Hepatocyte (in vitro differentiated cells): Measurements from ENCODE around the gene GYS1. TPM values are rescaled to one million over a fixed set of nuclear protein-coding genes. Genes with fewer than 3 reads are reported as not detected.
"Not testable (repeated sequence)": the region's sequence is repeated elsewhere in the genome, so short reads cannot be mapped to it uniquely, and the experiment has no call there.

Experiments used
- DNase-seq: peaks from one replicate; pipeline ENCODE4 v3.0.0-alpha.2; 2016; ENCODE audit warnings: low spot score
- H2AFZ ChIP-seq: fragments of 200-600 bp; sonication (generic); 2 replicates; pipeline ENCODE4 v1.6.0; 2016; ENCODE audit warnings: antibody characterized with exemption, mild to moderate bottlenecking
- H3K27ac ChIP-seq: fragments of 200-600 bp; sonication (generic); 2 replicates; pipeline ENCODE4 v1.5.1; 2016; ENCODE audit warnings: mild to moderate bottlenecking
- H3K27me3 ChIP-seq: fragments of 200-600 bp; sonication (generic); 2 replicates; pipeline ENCODE4 v1.6.1; 2016
- H3K36me3 ChIP-seq: fragments of 200-600 bp; sonication (generic); replicated peaks from 2 replicates; pipeline ENCODE4 v1.5.1; 2016; ENCODE audit warnings: low read depth; ENCODE audit not compliant: insufficient read depth
- H3K4me1 ChIP-seq: fragments of 200-600 bp; sonication (generic); 2 replicates; pipeline ENCODE4 v1.5.1; 2016; ENCODE audit warnings: mild to moderate bottlenecking, moderate library complexity; ENCODE audit not compliant: insufficient read depth
- H3K4me2 ChIP-seq: fragments of 200-600 bp; sonication (generic); 2 replicates; pipeline ENCODE4 v1.6.0; 2016
- H3K4me3 ChIP-seq: fragments of 200-600 bp; sonication (generic); 2 replicates; pipeline ENCODE4 v1.5.1; 2016; ENCODE audit warnings: mild to moderate bottlenecking
- H3K79me2 ChIP-seq: fragments of 200-600 bp; sonication (generic); 2 replicates; pipeline ENCODE4 v1.6.0; 2017; ENCODE audit warnings: mild to moderate bottlenecking
- H3K9me2 ChIP-seq: fragments of 200-600 bp; sonication (generic); replicated peaks from 2 replicates; pipeline ENCODE4 v1.6.0; 2017; ENCODE audit warnings: mild to moderate bottlenecking; ENCODE audit not compliant: insufficient read depth
- H3K9me3 ChIP-seq: fragments of 200-600 bp; sonication (generic); 2 replicates; pipeline ENCODE4 v1.5.1; 2016; ENCODE audit warnings: low read depth, mild to moderate bottlenecking
- H4K20me1 ChIP-seq: fragments of 200-600 bp; sonication (generic); 2 replicates; pipeline ENCODE4 v1.6.0; 2016; ENCODE audit warnings: mild to moderate bottlenecking; ENCODE audit not compliant: insufficient read depth, poor library complexity, severe bottlenecking
- EZH2 ChIP-seq: fragments of 200-600 bp; sonication (generic); IDR thresholded peaks from 2 replicates; pipeline ENCODE4 v1.6.1; 2016; ENCODE audit warnings: antibody characterized with exemption, mild to moderate bottlenecking, borderline replicate concordance
- EZH2phosphoT487 ChIP-seq: fragments of 200-600 bp; sonication (generic); IDR thresholded peaks from one replicate; pipeline ENCODE4 v1.6.1; 2018; ENCODE audit warnings: antibody characterized with exemption, mild to moderate bottlenecking, low read depth, moderate library complexity; ENCODE audit not compliant: unreplicated experiment, severe bottlenecking
- WGBS: methylation state at CpG from one replicate; pipeline ENCODE4 v1.1.6; 2016; ENCODE audit warnings: low lambda C conversion rate; ENCODE audit errors: missing lambda C conversion rate; 5-methylcytosine and 5-hydroxymethylcytosine counted together
- polyA plus RNA-seq: library from polyadenylated mRNA; unstranded; fragments of >200 nt; fragmentation: Nextera tagmentation; extraction: Ambion mirVana; gene quantifications from 2 replicates; pipeline ENCODE4 v1.2.1, GENCODE V29; 2016
- total RNA-seq: library from RNA; depleted of rRNA; stranded (reverse); fragments of >200 nt; gene quantifications from 2 replicates; pipeline ENCODE4 v1.2.3, GENCODE V29; 2014
- TF ChIP-seq, protein P1 (sequence below): fragments of 200-600 bp; sonication (generic); IDR thresholded peaks from 2 replicates; pipeline ENCODE4 v1.5.1; 2016; ENCODE audit warnings: antibody characterized with exemption, mild to moderate bottlenecking; ENCODE audit not compliant: poor library complexity

GYS1 gene
- total and polyA plus RNA-seq, 2 experiments from 2014 or later = 37.4 to 45.9 TPM

- Histone ChIP-seq H3K9me3 (no peaks in the 10 kb centered on the region), H3K4me3 (no peak overlapping the region), H3K36me3 (no peaks in the 10 kb centered on the region), H2AFZ (no peak overlapping the region), H3K79me2 (no peaks in the 10 kb centered on the region), H3K9me2 (no peaks in the 10 kb centered on the region), H3K4me1 (no peaks in the 10 kb centered on the region), H3K4me2 (no peak overlapping the region), H4K20me1 (no peaks in the 10 kb centered on the region), H3K27me3 (no peaks in the 10 kb centered on the region), H3K27ac (no peak overlapping the region)
- 71% methylated on average over 10 of the region's 10 CpGs for WGBS
- peak; percentile 54 for DNase-seq
- TF ChIP-seq EZH2phosphoT487 (no peak), EZH2 (no peak)
- TF ChIP-seq, protein P1, sequence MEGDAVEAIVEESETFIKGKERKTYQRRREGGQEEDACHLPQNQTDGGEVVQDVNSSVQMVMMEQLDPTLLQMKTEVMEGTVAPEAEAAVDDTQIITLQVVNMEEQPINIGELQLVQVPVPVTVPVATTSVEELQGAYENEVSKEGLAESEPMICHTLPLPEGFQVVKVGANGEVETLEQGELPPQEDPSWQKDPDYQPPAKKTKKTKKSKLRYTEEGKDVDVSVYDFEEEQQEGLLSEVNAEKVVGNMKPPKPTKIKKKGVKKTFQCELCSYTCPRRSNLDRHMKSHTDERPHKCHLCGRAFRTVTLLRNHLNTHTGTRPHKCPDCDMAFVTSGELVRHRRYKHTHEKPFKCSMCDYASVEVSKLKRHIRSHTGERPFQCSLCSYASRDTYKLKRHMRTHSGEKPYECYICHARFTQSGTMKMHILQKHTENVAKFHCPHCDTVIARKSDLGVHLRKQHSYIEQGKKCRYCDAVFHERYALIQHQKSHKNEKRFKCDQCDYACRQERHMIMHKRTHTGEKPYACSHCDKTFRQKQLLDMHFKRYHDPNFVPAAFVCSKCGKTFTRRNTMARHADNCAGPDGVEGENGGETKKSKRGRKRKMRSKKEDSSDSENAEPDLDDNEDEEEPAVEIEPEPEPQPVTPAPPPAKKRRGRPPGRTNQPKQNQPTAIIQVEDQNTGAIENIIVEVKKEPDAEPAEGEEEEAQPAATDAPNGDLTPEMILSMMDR = no peak
These were observed 66.2 kb downstream of the GYS1 start for GRCh38 chr19:48926909-48927308.

DNA sequence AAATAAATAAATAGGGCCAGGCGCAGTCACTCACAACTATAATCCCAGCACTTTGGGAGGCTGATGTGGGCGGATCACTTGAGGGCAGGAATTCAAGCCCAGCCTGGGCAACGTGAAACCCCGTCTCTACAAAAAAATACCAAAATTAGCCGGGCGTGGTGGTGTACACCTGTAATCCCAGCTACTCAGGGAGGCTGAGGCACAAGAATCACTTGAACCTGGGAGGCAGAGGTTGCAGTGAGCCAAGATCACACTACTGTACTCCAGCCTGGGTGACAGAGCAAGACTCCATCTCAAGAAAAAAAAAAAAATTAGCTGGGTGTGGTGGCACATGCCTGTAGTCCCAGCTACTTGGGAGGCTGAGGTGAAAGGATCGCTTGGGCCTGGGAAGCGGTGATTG lies 67.2 kb downstream of the GYS1 start:
- not testable (repeated sequence) for H4K20me1 ChIP-seq, DNase-seq, H3K4me1 ChIP-seq, H3K9me2 ChIP-seq, H3K36me3 ChIP-seq, H3K27me3 ChIP-seq, H2AFZ ChIP-seq, H3K4me3 ChIP-seq, H3K27ac ChIP-seq, H3K9me3 ChIP-seq, H3K4me2 ChIP-seq, H3K79me2 ChIP-seq
- WGBS = 92% methylated on average over 8 of the region's 8 CpGs

DNA sequence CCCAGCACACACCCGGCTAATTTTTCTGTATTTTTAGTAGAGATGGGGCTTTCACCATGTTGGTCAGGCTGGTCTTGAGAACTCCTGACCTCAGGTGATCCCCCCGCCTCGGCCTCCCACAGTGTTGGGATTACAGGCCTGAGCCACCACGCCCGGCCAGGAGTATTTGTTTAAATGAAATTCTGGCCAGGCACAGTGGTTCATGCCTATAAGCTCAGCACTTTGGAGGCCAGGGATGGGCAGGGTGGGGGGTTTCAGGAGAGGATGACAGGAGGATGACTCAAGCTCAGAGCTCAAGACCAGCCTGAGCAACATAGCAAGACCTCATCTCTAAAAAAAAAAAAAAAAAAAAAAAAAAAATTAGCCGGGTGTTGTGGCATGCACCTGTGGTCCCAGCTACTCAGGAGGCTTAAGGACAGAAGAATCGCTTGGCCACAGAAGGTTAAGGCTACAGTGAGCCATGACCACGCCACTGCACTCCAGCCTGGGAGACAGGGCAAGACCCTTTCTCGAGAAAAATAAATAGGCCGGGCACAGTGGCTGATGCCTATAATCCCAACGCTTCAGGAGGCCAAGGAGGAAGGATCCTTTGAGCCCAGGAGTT lies 67.8 kb downstream of the GYS1 start:
- H3K4me3 ChIP-seq = no peak overlapping the region
- no peak for TF ChIP-seq EZH2phosphoT487
- no peak for TF ChIP-seq EZH2
- TF ChIP-seq, protein P1 = no peak
- H3K27me3 ChIP-seq = no peaks in the 10 kb centered on the region
- H2AFZ ChIP-seq = no peak overlapping the region
- peak; percentile 50 for DNase-seq
- H3K36me3 ChIP-seq = no peaks in the 10 kb centered on the region
- WGBS = 88% methylated on average over 11 of the region's 11 CpGs
- no peak overlapping the region for H3K27ac ChIP-seq
- no peaks in the 10 kb centered on the region for H3K4me1 ChIP-seq
- no peaks in the 10 kb centered on the region for H3K79me2 ChIP-seq
- H3K4me2 ChIP-seq = no peak overlapping the region
- H3K9me2 ChIP-seq = no peaks in the 10 kb centered on the region
- no peaks in the 10 kb centered on the region for H4K20me1 ChIP-seq
- no peaks in the 10 kb centered on the region for H3K9me3 ChIP-seq

- Histone ChIP-seq H3K79me2 (no peaks in the 10 kb centered on the region), H3K27me3 (no peaks in the 10 kb centered on the region), H3K36me3 (no peaks in the 10 kb centered on the region), H3K4me2 (no peak overlapping the region), H3K4me3 (no peak overlapping the region), H3K9me2 (no peaks in the 10 kb centered on the region), H3K4me1 (no peaks in the 10 kb centered on the region), H3K9me3 (no peaks in the 10 kb centered on the region), H2AFZ (no peak overlapping the region), H3K27ac (no peak overlapping the region), H4K20me1 (no peaks in the 10 kb centered on the region)
- TF ChIP-seq, protein P1 = no peak
- TF ChIP-seq EZH2phosphoT487 (no peak), EZH2 (no peak)
- no peak for DNase-seq
- 91% methylated on average over 17 of the region's 18 CpGs for WGBS
These were observed 70.3 kb downstream of the GYS1 start for GRCh38 chr19:48922548-48923490.
